ENCODE data around the gene PPP2R3A. TPM values are rescaled to one million over a fixed set of nuclear protein-coding genes. Genes with fewer than 3 reads are reported as not detected.
A peak's percentile ranks its signal among the peaks of the same experiment; 100 is the strongest.

PPP2R3A gene
- total and polyA plus RNA-seq, 8 donors = 8.1 to 18.0 (median 14.1) TPM

- peaks cover 12 to 69% of the 10 kb centered on the region in 2 donors for H3K4me1 ChIP-seq
- ATAC-seq = no peak
Measured at GRCh38 chr3:136193278-136194054, 227.9 kb downstream of the PPP2R3A start.

GRCh38 chr3:136194409-136195257, 229.1 kb downstream of the PPP2R3A start:
- Histone ChIP-seq H3K4me1 (peaks cover 9 to 58% of the 10 kb centered on the region in 2 donors), H3K36me3 (no peaks in the 10 kb centered on the region), H3K4me3 (peak overlapping the region; percentile 71 to 89), H3K9me3 (no peaks in the 10 kb centered on the region), H3K27me3 (no peaks in the 10 kb centered on the region), H3K27ac (peak overlapping the region; percentile 100)
- intact Hi-C loops (cut with DNase I) = no loop called here
- DNase-seq (peak; percentile 54 to 82 (median 58)), ATAC-seq (no peak)
- no peak for TF ChIP-seq CTCF (IDR thresholded peaks at IDR 0.05)

More at GRCh38 chr3:136193278-136194054, 227.9 kb downstream of the PPP2R3A start:
- DNase-seq = peak in 1 of 4 donors; percentile 16
- Histone ChIP-seq H3K27ac (peak overlapping the region; percentile 100), H3K36me3 (no peaks in the 10 kb centered on the region), H3K4me3 (peak overlapping the region; percentile 71 to 89), H3K9me3 (no peaks in the 10 kb centered on the region), H3K27me3 (no peaks in the 10 kb centered on the region)
- intact Hi-C loops (cut with DNase I) = no loop called here
- no peak for TF ChIP-seq CTCF (IDR thresholded peaks at IDR 0.05)

GRCh38 chr3:136195258-136196063, 229.9 kb downstream of the PPP2R3A start:
- Histone ChIP-seq H3K4me1 (peaks cover 9 to 50% of the 10 kb centered on the region in 2 donors), H3K9me3 (no peaks in the 10 kb centered on the region), H3K4me3 (peak overlapping the region; percentile 71 to 89), H3K27me3 (no peaks in the 10 kb centered on the region), H3K36me3 (no peaks in the 10 kb centered on the region), H3K27ac (peak overlapping the region; percentile 100)
- TF ChIP-seq CTCF (IDR thresholded peaks at IDR 0.05) = no peak
- intact Hi-C loops (cut with DNase I) = no loop called here
- DNase-seq = peak; percentile 83 to 96 (median 86)
- ATAC-seq = peak; percentile 52

- H3K9me3 ChIP-seq = no peaks in the 10 kb centered on the region
- peak; percentile 47 for ATAC-seq
- DNase-seq = peak in 1 of 4 donors; percentile 95
- H3K27me3 ChIP-seq = no peaks in the 10 kb centered on the region
- peak within 1 kb of the TSS; percentile 71 to 89 for H3K4me3 ChIP-seq
- intact Hi-C loops (cut with DNase I) = no loop called here
- H3K4me1 ChIP-seq = peaks cover 9 to 45% of the 10 kb centered on the region in 2 donors
- H3K27ac ChIP-seq = peak within 1 kb of the TSS; percentile 100
- TF ChIP-seq CTCF (IDR thresholded peaks at IDR 0.05) = no peak
- H3K36me3 ChIP-seq = no peaks in the 10 kb centered on the region
Measured at GRCh38 chr3:136196064-136196400, 230.5 kb downstream of the PPP2R3A start, which contains the start of gene MSL2. Gene MSL2 (minus strand): TSS chr3:136196335. CDS start chr3:136195113, 1,222 bp downstream.

All from left lung (tissue), 10 donors.